HepG2 (cell line): ENCODE measurements around the gene GORASP2. TPM values are rescaled to one million over a fixed set of nuclear protein-coding genes. Genes with fewer than 3 reads are reported as not detected.

Experiments
- CCAR2 ChIP-seq: fragments of 200-400 bp; formaldehyde crosslinking; optimal IDR thresholded peaks from 2 replicates; pipeline ENCODE3; 2018; ENCODE audit warnings: low read depth, mild to moderate bottlenecking, low read length, moderate library complexity
- EEA1 ChIP-seq: sonication (generic); formaldehyde crosslinking; IDR thresholded peaks from 2 replicates; pipeline ENCODE4 v1.5.1; 2020; ENCODE audit warnings: mild to moderate bottlenecking, missing genetic modification reagents, borderline replicate concordance
- HCFC1 ChIP-seq: fragments of 150-350 bp; IDR thresholded peaks from 2 replicates; pipeline ENCODE4 v1.6.1; 2014; ENCODE audit warnings: low read depth, low read length
- HNRNPUL1 ChIP-seq: fragments of 200-400 bp; formaldehyde crosslinking; IDR thresholded peaks from 2 replicates; pipeline ENCODE4 v1.6.1; 2017; ENCODE audit warnings: low read depth, mild to moderate bottlenecking, low read length, moderate library complexity
- JUND ChIP-seq: sonication (generic); formaldehyde crosslinking; IDR thresholded peaks from 2 replicates; pipeline ENCODE4 v1.8.0; 2022; ENCODE audit warnings: mild to moderate bottlenecking, missing genetic modification reagents
- MXI1 ChIP-seq: IDR thresholded peaks from 3 replicates; pipeline ENCODE4 v1.6.1; 2012; ENCODE audit warnings: low read depth, low read length, inconsistent platforms, borderline replicate concordance
- RCOR2 ChIP-seq: IDR thresholded peaks from 2 replicates; pipeline ENCODE4 v1.6.1; 2016; ENCODE audit warnings: missing biosample characterization, missing genetic modification reagents
- SP2 ChIP-seq: sonication (generic); formaldehyde crosslinking; IDR thresholded peaks from 2 replicates; pipeline ENCODE4 v1.5.1; 2020; ENCODE audit warnings: mild to moderate bottlenecking, missing genetic modification reagents
- SRF ChIP-seq: IDR thresholded peaks from 2 replicates; pipeline ENCODE4 v1.6.1; 2011; ENCODE audit warnings: mild to moderate bottlenecking, low read depth, low read length, moderate library complexity
- YEATS2 ChIP-seq: sonication (generic); formaldehyde crosslinking; IDR thresholded peaks from 2 replicates; pipeline ENCODE4 v1.4.0; 2020; ENCODE audit warnings: missing genetic modification reagents, borderline replicate concordance
- ZBTB21 ChIP-seq: sonication (generic); formaldehyde crosslinking; IDR thresholded peaks from 2 replicates; pipeline ENCODE4 v1.4.0; 2020; ENCODE audit warnings: missing genetic modification reagents
- ZKSCAN1 ChIP-seq: fragments of 150-350 bp; IDR thresholded peaks from 2 replicates; pipeline ENCODE4 v1.6.1; 2014; ENCODE audit warnings: low read length
- ZNF577 ChIP-seq: sonication (generic); formaldehyde crosslinking; IDR thresholded peaks from 2 replicates; pipeline ENCODE4 v1.4.0; 2020; ENCODE audit warnings: mild to moderate bottlenecking, low read depth, missing genetic modification reagents, borderline replicate concordance
- ZNF614 ChIP-seq: IDR thresholded peaks from 2 replicates; pipeline ENCODE4 v1.6.1; 2018; ENCODE audit warnings: missing biosample characterization, missing genetic modification reagents, inconsistent platforms, borderline replicate concordance
- polyA plus RNA-seq, 8 experiments: library from polyadenylated mRNA; depleted of rRNA in 3 of 8; stranded (reverse) in 7 of 8; unstranded in 1 of 8; fragments of >200 nt; fragmentation: Illumina TruSeq in 4 of 8; extraction: Trizol in 4 of 8; gene quantifications; 2 replicates each; pipeline versions ENCODE4 v1.2.1 to v1.2.3, GENCODE V29; 2011 to 2016; ENCODE audit warnings: low read depth in 4 of 8, missing spikeins in 1 of 8, mixed read lengths in 1 of 8; ENCODE audit not compliant: insufficient read depth in 1 of 8
- total RNA-seq, 5 experiments: library from RNA; depleted of rRNA; stranded (reverse); fragments of >200 nt; fragmentation: Illumina TruSeq; extraction: Trizol; gene quantifications; 2 replicates each; pipeline ENCODE4 v1.2.3, GENCODE V29; 2016; ENCODE audit warnings: low read depth in 1 of 5
- TF ChIP-seq, protein P1 (sequence below), 2 experiments: sonication (generic) in 1 of 2; formaldehyde crosslinking in 1 of 2; IDR thresholded peaks; 2 replicates each; pipeline versions ENCODE4 v1.4.0 to v1.6.1; 2016 to 2020; ENCODE audit warnings: borderline replicate concordance in 1 of 2, low read depth in 1 of 2, mild to moderate bottlenecking in 1 of 2, missing genetic modification reagents in 1 of 2
- TF ChIP-seq, protein P2 (sequence below): sonication (generic); formaldehyde crosslinking; IDR thresholded peaks from 2 replicates; pipeline ENCODE4 v1.4.0; 2020; ENCODE audit warnings: mild to moderate bottlenecking, missing genetic modification reagents

GORASP2 gene
- total and polyA plus RNA-seq, 2 of the 13 experiments (the other 11 are each of a cell fraction or from before 2014, with no cell fraction given) = 103 to 239 TPM

DNA sequence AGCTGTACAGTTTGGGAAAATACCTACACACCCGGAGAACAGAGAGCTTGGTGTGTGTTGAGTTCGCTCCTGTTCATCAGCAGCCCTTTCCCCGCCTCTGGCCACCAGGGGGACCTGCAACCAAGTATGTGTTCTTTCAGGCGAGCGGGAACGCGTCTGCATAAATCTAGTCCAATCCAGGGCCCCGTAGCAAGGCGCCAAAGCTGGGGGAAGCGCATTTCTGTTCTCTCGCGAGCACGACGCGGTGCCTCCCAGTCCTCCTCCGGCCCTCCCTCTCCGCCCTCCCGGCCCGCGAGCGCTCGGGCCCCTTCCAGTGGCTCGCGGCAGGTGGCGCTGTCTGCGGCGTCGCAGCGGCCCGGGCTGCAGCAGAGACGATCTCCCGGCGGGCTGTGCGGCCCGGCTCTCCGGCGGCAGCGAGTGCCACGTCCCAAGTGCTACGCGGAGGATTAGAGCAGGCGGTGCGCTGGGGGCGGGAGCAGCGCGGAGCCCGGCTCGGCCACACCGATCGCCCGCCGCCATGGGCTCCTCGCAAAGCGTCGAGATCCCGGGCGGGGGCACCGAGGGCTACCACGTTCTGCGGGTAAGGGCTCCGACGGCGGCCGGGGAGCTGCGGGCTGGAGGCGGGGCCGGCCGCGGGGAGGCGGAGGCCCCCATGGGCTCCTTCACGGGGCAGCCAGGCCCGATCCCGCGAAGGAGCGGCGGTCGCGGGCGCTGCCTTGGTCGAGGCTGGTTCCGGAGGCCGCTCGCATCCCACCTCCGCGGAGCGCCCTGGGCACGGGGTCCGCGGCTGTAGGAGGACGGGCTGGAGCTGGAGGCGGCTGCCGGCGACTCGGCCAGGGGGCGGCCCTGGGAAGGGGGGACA is at the start of gene GORASP2 (continued):
- TF ChIP-seq, protein P1, sequence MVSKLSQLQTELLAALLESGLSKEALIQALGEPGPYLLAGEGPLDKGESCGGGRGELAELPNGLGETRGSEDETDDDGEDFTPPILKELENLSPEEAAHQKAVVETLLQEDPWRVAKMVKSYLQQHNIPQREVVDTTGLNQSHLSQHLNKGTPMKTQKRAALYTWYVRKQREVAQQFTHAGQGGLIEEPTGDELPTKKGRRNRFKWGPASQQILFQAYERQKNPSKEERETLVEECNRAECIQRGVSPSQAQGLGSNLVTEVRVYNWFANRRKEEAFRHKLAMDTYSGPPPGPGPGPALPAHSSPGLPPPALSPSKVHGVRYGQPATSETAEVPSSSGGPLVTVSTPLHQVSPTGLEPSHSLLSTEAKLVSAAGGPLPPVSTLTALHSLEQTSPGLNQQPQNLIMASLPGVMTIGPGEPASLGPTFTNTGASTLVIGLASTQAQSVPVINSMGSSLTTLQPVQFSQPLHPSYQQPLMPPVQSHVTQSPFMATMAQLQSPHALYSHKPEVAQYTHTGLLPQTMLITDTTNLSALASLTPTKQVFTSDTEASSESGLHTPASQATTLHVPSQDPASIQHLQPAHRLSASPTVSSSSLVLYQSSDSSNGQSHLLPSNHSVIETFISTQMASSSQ (IDR thresholded peaks at IDR 0.05; ENCODE audit: low read depth) = 0 out of 2 replicates have a peak, but pooled peaks have one; percentile 31
- TF ChIP-seq, protein P1 (CRISPR knock-in tag; IDR thresholded peaks at IDR 0.05; ENCODE audit: borderline replicate concordance) = peak; percentile 89; the same call in 1 of the 2 replicates
- peak; percentile 57; the same call in 1 of the 2 replicates for TF ChIP-seq SRF
- TF ChIP-seq CCAR2 = peak; percentile 98
- peak; percentile 60; the same call in 1 of the 2 replicates for TF ChIP-seq HCFC1
- peak; percentile 100 for TF ChIP-seq YEATS2 (CRISPR knock-in tag)
- TF ChIP-seq EEA1 (CRISPR knock-in tag) = peak; percentile 97
- TF ChIP-seq, protein P2, sequence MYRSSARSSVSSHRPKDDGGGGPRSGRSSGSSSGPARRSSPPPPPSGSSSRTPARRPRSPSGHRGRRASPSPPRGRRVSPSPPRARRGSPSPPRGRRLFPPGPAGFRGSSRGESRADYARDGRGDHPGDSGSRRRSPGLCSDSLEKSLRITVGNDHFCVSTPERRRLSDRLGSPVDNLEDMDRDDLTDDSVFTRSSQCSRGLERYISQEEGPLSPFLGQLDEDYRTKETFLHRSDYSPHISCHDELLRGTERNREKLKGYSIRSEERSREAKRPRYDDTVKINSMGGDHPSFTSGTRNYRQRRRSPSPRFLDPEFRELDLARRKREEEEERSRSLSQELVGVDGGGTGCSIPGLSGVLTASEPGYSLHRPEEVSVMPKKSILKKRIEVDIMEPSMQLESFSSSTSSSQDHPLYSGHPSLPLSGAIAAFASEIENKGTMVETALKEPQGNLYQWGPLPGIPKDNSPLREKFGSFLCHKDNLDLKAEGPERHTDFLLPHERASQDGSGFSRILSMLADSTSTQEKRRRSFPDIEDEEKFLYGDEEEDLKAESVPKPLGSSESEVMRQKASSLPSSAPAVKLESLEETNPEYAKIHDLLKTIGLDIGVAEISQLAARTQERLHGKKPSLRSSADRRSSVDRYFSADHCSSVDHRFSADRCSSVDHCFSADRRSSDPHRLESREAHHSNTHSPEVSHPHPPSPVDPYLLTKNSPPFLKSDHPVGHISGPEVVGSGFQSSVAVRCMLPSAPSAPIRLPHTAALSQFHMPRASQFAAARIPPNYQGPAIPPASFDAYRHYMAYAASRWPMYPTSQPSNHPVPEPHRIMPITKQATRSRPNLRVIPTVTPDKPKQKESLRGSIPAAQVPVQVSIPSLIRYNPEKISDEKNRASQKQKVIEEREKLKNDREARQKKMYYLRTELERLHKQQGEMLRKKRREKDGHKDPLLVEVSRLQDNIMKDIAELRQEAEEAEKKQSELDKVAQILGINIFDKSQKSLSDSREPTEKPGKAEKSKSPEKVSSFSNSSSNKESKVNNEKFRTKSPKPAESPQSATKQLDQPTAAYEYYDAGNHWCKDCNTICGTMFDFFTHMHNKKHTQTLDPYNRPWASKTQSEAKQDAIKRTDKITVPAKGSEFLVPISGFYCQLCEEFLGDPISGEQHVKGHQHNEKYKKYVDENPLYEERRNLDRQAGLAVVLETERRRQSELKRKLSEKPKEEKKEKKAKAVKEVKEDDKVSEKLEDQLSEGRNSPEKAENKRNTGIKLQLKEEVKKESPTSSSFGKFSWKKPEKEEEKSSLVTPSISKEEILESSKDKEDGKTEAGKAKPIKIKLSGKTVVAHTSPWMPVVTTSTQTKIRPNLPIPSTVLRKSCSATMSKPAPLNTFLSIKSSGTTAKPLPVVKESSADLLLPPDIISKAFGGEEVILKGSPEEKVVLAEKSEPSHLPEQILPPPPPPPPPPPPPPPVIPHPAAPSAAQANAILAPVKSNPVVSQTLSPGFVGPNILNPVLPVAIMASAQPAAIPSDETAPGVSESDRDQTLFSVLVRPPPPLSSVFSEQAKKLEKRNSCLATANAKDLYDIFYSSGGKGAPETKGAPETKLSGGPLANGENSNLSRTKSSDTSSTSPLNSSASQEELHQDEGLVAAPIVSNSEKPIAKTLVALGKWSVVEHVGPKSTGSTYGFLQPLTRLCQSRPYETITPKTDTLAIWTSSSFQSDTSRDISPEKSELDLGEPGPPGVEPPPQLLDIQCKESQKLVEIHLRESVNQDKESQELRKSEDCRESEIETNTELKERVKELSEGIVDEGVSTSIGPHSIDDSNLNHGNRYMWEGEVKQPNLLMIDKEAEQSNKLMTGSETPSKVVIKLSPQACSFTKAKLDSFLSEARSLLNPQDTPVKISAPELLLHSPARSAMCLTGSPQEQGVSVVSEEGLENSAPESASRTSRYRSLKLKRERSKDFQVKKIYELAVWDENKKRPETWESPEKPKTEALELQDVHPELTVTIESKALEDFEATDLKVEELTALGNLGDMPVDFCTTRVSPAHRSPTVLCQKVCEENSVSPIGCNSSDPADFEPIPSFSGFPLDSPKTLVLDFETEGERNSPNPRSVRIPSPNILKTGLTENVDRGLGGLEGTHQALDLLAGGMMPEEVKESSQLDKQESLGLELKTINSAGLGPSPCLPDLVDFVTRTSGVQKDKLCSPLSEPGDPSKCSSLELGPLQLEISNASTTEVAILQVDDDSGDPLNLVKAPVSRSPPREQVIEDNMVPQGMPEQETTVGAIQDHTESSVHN = no peak
- no peak for TF ChIP-seq ZNF577 (CRISPR knock-in tag)
- TF ChIP-seq ZNF614 = peak; percentile 98
- no peak for TF ChIP-seq ZKSCAN1
- peak; percentile 56; the same call in 2 of the 3 replicates for TF ChIP-seq MXI1
- TF ChIP-seq JUND = peak; percentile 63; the same call in 1 of the 2 replicates
- TF ChIP-seq SP2 (CRISPR knock-in tag) = no peak
- peak; percentile 55; the same call in 1 of the 2 replicates for TF ChIP-seq HNRNPUL1
- no peak; the same call in 1 of the 2 replicates for TF ChIP-seq ZBTB21 (CRISPR knock-in tag)
- TF ChIP-seq RCOR2 (CRISPR knock-in tag) = peak; percentile 77
